ENCODE results near the gene WNT5A.

DNA sequence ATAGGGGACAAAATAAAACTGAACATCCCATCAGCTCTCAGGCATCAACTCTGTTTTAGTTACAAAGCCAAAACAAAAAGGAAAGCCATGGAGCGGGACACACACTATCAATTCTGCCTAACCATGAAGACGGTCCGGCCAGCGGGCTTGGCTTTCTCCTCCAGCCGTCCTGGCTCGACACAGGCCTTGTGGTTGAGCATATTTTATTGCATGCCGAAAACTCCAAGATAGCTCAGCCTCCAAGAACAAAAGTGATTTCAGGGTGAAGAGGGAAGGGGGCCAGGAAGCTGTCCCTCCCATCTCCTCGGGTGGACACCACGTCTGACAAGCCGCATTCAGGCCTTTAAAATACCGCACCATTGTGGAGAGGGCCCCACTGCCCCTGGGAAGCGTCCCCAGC, 31.2 kb downstream of the WNT5A start:
- TF ChIP-seq, protein P1, sequence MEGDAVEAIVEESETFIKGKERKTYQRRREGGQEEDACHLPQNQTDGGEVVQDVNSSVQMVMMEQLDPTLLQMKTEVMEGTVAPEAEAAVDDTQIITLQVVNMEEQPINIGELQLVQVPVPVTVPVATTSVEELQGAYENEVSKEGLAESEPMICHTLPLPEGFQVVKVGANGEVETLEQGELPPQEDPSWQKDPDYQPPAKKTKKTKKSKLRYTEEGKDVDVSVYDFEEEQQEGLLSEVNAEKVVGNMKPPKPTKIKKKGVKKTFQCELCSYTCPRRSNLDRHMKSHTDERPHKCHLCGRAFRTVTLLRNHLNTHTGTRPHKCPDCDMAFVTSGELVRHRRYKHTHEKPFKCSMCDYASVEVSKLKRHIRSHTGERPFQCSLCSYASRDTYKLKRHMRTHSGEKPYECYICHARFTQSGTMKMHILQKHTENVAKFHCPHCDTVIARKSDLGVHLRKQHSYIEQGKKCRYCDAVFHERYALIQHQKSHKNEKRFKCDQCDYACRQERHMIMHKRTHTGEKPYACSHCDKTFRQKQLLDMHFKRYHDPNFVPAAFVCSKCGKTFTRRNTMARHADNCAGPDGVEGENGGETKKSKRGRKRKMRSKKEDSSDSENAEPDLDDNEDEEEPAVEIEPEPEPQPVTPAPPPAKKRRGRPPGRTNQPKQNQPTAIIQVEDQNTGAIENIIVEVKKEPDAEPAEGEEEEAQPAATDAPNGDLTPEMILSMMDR (optimal IDR thresholded peaks at IDR 0.05 in 1 of 3, IDR thresholded peaks at IDR 0.05 in 1 of 3, conservative IDR thresholded peaks at IDR 0.05 in 1 of 3; ENCODE audit: extremely low read depth in 1 of 3, insufficient read depth in 2 of 3, low read length in 3 of 3), result no peak
- no peak for TF ChIP-seq EZH2 (IDR thresholded peaks at IDR 0.05; ENCODE audit: low read length)
